Prostate gland (tissue), 2 donors: Measurements from ENCODE around the gene NCK1. TPM values are rescaled to one million over a fixed set of nuclear protein-coding genes. Genes with fewer than 3 reads are reported as not detected.
A peak's percentile ranks its signal among the peaks of the same experiment; 100 is the strongest.

Experiments
- DNase-seq: peaks from one replicate; pipeline ENCODE4 v3.0.0-alpha.2; 2019; ENCODE audit warnings: low spot score
- H3K27ac ChIP-seq, 2 donors: fragments of 200-600 bp; sonication (generic); 2 replicates each; pipeline ENCODE4 v1.5.1; 2017 to 2019
- H3K27me3 ChIP-seq: fragments of 200-600 bp; sonication (generic); replicated peaks from 2 replicates; pipeline ENCODE4 v1.5.1; 2019; ENCODE audit not compliant: insufficient read depth
- H3K36me3 ChIP-seq, 2 donors: fragments of 200-600 bp; sonication (generic); 1 replicate in 1 of 2; 2 replicates in 1 of 2; pipeline versions ENCODE4 v1.5.1 to v1.8.1; 2017 to 2019
- H3K4me1 ChIP-seq: fragments of 200-600 bp; sonication (generic); replicated peaks from 2 replicates; pipeline ENCODE4 v1.5.1; 2019
- H3K4me3 ChIP-seq, 2 donors: fragments of 200-600 bp; sonication (generic); 2 replicates each; pipeline ENCODE4 v1.5.1; 2017 to 2019
- H3K9me3 ChIP-seq: fragments of 200-600 bp; sonication (generic); 2 replicates; pipeline ENCODE4 v1.5.1; 2017
- CTCF ChIP-seq, 4 experiments: fragments of 200-600 bp in 2 of 4; fragments of 450-650 bp in 2 of 4; sonication (generic) in 2 of 4; IDR thresholded peaks; 1 replicate in 3 of 4; 2 replicates in 1 of 4; pipeline ENCODE4 v1.5.1; 2016 to 2019; ENCODE audit warnings: antibody characterized with exemption in 4 of 4, mild to moderate bottlenecking in 2 of 4, moderate library complexity in 2 of 4
- POLR2A ChIP-seq: fragments of 450-650 bp; IDR thresholded peaks from one replicate; pipeline ENCODE4 v1.6.1; 2016; ENCODE audit warnings: antibody characterized with exemption, mild to moderate bottlenecking
- POLR2AphosphoS5 ChIP-seq: sonication (generic); formaldehyde crosslinking; IDR thresholded peaks from one replicate; pipeline ENCODE4 v1.6.1; 2017; ENCODE audit warnings: antibody characterized with exemption
- WGBS: methylation state at CpG from one replicate; pipeline ENCODE4 v1.1.5; 2018; 5-methylcytosine and 5-hydroxymethylcytosine counted together
- intact Hi-C: fragments of 100-400 bp; cut with DNase I; formaldehyde crosslinking; loops from one replicate; pipeline ENCODE4 v1.14.2; 2022
- total RNA-seq, 2 donors: library from RNA; depleted of rRNA; stranded (reverse); fragments of >200 nt; gene quantifications; one replicate each; pipeline ENCODE4 v1.1.0, GENCODE V29; 2016

The NCK1 gene
- total RNA-seq, 2 donors from 2014 or later, result 23.3 to 35.6 TPM

GRCh38 chr3:136988651-136989050 lies 126.6 kb downstream of the NCK1 start:
- no peak overlapping the region for H3K27ac ChIP-seq
- no peak overlapping the region for H3K4me3 ChIP-seq
- 100% methylated on average over 2 of the region's 2 CpGs for WGBS
- DNase-seq, result no peak
- H3K27me3 ChIP-seq, result no peaks in the 10 kb centered on the region
- no peaks in the 10 kb centered on the region for H3K4me1 ChIP-seq
- no peak for TF ChIP-seq POLR2A
- no peaks in the 10 kb centered on the region for H3K36me3 ChIP-seq
- intact Hi-C loops, result no loop called here
- H3K9me3 ChIP-seq, result no peaks in the 10 kb centered on the region

DNA sequence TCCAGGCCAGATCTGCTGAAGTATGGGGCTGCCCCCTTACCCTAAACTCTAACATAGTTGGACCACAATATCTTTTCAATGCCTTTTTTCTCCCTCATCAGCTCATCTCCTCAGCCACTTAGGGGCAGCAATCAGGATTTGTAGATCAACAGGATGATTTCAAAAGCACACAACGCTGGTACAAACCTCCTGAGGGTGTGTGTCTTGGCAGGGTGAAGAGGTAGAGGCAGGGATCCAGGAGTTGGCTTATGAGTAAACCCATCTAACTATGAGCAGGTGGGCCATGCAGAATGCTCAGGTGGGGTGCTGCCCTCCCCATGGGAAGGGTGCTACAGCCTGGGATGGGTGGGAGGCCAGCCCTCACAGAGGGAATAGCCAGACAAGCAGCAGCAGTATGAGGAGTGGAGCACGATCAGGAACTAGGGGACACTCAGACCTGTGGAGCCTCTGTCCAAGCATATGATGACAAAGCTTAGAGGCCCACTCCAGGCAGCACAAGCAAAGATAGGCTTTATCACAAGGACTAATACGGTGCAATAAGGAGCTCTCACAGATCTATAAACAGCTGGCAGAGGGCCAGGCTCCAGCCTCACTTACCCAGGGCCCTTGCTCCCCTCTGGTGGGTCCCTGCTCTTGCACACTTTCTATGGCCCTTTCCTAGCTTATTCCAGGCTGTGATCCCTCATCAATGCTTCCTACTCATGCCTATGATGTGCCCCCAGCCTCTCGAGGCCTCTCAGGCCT lies 127.9 kb downstream of the NCK1 start:
- Histone ChIP-seq H3K27me3 (no peaks in the 10 kb centered on the region), H3K9me3 (no peaks in the 10 kb centered on the region), H3K4me1 (no peaks in the 10 kb centered on the region), H3K27ac (no peak overlapping the region), H3K36me3 (no peaks in the 10 kb centered on the region), H3K4me3 (no peak overlapping the region)
- TF ChIP-seq CTCF (IDR thresholded peaks at IDR 0.05) (no peak), POLR2AphosphoS5 (no peak), POLR2A (no peak)
- peak; percentile 25 for DNase-seq
- intact Hi-C loops, result no loop called here
- WGBS, result 65% methylated on average over 4 of the region's 4 CpGs

DNA sequence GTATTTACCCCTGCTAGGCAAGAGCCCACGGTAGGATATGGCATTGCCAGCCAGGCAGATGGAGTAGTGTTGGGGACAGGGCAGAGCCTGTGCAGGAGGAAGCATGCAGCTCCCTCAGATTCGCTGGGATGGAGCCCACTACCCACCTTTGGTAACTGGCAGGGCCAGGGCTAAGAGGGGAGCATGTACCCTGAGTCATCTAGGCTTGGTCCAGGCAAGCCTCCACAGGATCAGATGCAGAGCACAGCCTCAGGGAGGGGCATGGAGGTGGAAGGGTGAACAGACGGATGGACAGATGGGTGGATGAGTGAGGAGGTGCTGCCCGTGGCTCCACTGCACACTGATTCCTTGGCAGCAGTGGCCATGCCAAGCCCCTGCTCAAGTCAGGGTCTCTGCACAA lies 128.8 kb downstream of the NCK1 start:
- no peaks in the 10 kb centered on the region for H3K9me3 ChIP-seq
- TF ChIP-seq POLR2A (no peak), POLR2AphosphoS5 (no peak), CTCF (IDR thresholded peaks at IDR 0.05) (no peak)
- H3K27ac ChIP-seq, result no peak overlapping the region
- DNase-seq, result no peak
- no peaks in the 10 kb centered on the region for H3K27me3 ChIP-seq
- 86% methylated on average over 4 of the region's 4 CpGs for WGBS
- intact Hi-C loops, result no loop called here
- no peak overlapping the region for H3K4me3 ChIP-seq
- no peaks in the 10 kb centered on the region for H3K36me3 ChIP-seq
- no peaks in the 10 kb centered on the region for H3K4me1 ChIP-seq

DNA sequence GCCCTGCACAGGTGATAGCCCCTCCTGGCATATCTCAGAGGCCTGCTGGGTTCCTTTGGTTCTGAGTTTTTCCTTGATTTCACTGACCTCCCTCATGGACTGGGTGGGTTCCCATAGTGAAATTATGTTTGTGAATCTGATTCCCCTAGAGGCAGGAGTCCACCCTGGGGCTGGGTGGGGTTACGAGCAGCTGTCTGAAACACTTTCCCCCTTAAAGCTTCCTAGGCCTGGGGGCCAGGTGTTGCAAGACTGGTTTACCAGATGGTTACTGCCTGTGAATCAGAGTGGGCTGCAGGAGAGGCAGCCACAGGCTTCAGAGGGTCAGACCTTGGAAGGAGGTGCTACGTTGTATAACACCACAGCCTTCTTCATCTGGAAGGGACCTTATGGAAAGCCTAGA lies 130.1 kb downstream of the NCK1 start:
- Histone ChIP-seq H3K36me3 (no peaks in the 10 kb centered on the region), H3K27ac (no peak overlapping the region), H3K27me3 (no peaks in the 10 kb centered on the region), H3K9me3 (no peaks in the 10 kb centered on the region), H3K4me3 (no peak overlapping the region), H3K4me1 (no peaks in the 10 kb centered on the region)
- intact Hi-C loops, result no loop called here
- DNase-seq, result no peak
- WGBS, result 100% methylated on average over 2 of the region's 2 CpGs
- TF ChIP-seq POLR2AphosphoS5 (no peak), POLR2A (no peak), CTCF (IDR thresholded peaks at IDR 0.05) (no peak)

- Histone ChIP-seq H3K4me1 (no peaks in the 10 kb centered on the region), H3K27ac (peak overlapping the region; percentile 71 to 82), H3K36me3 (no peaks in the 10 kb centered on the region), H3K27me3 (no peaks in the 10 kb centered on the region), H3K9me3 (no peaks in the 10 kb centered on the region), H3K4me3 (no peak overlapping the region)
- intact Hi-C loops, result no loop called here
- 36% methylated on average over 8 of the region's 8 CpGs for WGBS
- TF ChIP-seq POLR2A (peak; percentile 14), POLR2AphosphoS5 (peak; percentile 97), CTCF (IDR thresholded peaks at IDR 0.05) (no peak)
- peak; percentile 92 for DNase-seq
Observed at GRCh38 chr3:136994772-136995516, 132.9 kb downstream of the NCK1 start.
